GM21423 (cell line): ENCODE results near the gene SLIT1.

ENCODE experiments used
- ATAC-seq: cut with Tn5 transposase; IDR thresholded peaks from one replicate; pipeline ENCODE4 v1.9.1; 2021; ENCODE audit warnings: mild to moderate bottlenecking, moderate library complexity; ENCODE audit not compliant: unreplicated experiment

SLIT1 gene

DNA sequence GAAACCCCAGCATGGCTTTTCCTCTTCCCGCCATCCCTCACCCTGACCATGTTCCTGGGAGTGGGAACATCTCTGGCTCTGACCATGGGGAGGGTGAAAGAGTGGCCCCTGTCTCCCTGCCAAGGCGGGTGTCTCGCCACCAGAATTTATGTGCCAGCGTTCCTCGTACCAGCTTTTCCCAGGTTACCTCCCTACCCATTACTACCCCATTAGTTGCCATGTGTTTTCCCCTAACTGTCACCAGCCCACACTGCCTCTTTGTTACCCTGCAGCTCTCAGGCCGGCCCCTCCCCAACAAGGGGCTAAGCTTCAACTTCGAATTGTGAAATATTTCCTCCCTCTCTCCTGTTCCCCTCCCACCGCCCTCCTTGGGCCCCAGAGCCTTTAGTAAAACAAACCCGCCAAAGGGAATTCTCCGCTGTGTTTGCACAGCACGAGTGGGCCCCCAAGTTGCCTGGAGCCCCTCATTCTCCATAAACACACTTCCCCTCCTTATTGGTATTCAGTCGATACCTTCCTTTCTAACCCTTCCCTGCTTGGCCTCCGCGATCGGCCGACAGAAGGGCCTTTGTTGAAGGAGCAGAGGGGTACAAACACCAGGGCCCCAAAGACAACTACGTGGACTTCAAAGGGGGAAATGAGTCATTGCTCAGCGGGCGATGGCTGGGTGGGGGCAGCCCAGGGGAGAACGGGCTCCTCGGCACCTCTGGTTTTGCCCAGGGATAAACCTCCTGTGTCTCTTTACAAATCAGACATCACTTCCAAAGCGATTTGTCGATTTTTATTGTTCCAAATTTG, 45.5 kb downstream of the SLIT1 start:
- no peak for ATAC-seq

DNA sequence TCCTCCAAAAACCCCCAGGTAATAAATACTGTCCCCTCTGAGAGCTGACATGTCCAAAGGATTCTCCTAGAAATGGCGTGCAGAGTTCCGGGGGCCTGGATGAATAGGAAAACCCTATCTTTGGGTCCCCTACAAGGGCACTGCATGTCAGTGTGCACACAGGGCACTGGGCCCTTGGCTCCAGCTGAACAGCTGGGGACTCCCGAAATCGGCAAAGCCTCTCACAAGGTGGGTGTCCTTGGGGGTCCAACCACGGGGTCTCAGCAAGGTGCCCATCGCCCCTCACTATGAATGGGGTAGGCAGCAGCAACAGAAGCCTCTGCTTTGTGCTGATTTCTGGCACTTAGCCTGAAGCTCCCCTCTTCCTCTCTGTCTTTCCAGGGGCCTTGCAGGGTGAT, 46.1 kb downstream of the SLIT1 start:
- no peak for ATAC-seq

- ATAC-seq = no peak
These were observed 46.9 kb downstream of the SLIT1 start for GRCh38 chr10:97138846-97139245.

DNA sequence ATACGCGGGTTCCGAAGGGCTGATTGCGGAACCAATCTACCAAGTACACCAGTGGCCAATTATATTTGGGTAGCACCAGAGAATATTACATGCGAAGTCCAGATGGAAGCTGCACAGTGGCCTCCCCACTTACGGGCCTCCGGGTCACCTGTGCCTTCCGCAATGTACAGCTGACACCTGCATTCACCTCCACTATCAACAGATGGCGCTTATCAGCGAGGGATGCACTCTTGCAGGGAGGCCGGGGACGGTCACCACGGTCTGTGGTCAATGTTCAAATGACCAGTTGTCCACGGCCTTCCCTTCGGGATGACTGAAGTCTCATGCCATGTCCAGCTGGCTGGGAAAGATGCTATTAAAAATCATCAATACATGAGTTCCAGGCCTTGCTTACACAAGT, 47.6 kb downstream of the SLIT1 start:
- ATAC-seq = no peak

DNA sequence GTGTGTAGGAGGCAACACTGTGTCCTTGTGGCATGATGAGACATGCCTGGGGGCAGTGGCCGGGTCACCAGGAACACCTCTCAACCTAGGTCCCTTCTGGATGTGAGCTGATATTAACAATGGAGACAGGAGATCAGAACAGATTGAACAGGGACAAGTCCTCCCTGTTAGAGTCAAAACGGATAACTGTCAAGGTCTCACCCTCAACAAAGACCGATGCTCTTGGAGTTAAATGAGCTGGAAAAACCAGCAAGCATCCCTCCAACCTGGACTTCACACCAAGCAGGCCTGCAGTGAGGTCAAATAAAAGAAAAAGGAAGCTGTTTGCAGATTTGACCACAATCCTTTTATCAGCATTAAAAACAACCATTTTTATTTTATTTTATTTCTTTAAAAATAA, 49.0 kb downstream of the SLIT1 start:
- ATAC-seq = no peak

DNA sequence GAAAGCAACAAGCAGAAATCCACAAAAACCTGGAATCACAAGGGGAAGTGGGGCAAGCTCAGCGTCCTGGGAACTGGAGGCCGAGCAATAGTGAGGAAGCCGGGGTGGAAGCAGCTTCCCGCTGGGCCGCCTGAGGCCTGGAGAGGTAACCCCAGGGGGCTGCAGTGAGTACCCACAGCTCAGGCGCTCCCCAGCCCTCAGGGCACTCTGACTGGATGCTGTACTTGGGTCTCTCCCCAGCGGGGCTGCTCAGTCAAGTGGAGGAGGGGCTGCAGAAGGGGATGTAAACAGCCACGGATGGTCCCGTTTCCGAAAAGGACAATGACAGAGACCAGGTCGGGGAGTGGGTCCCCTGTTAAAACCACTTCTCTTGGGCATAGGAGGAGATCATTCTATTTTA, 50.3 kb downstream of the SLIT1 start:
- no peak for ATAC-seq

GRCh38 chr10:97134983-97135382, 50.8 kb downstream of the SLIT1 start:
- ATAC-seq = no peak

GRCh38 chr10:97134110-97134509, 51.6 kb downstream of the SLIT1 start:
- no peak for ATAC-seq

- no peak for ATAC-seq
These were observed 53.5 kb downstream of the SLIT1 start for GRCh38 chr10:97132273-97132672.

GRCh38 chr10:97131666-97132065, 54.1 kb downstream of the SLIT1 start:
- ATAC-seq = no peak

GRCh38 chr10:97131181-97131628, 54.6 kb downstream of the SLIT1 start:
- ATAC-seq = no peak

DNA sequence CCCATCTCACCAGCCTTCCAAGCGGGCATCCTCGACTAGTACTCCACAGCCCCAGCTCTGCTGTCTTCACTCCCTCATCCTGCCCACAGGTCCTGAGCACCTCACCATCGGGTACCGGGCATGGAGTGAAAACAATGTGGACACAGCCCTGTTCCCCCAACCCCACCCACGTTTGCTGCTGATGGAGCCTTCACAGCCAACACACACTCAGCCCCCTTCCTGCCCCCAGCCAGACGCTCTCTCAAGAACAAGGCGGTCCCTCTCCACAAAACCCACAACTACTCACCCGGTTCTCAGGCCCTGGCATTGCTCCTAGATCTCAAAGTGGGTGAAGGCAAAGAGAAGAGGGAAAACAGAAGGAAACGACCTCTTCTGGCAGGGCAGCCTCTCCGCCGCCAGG, 56.1 kb downstream of the SLIT1 start:
- ATAC-seq = no peak

- ATAC-seq = no peak
These were observed 57.1 kb downstream of the SLIT1 start for GRCh38 chr10:97128516-97129154.

DNA sequence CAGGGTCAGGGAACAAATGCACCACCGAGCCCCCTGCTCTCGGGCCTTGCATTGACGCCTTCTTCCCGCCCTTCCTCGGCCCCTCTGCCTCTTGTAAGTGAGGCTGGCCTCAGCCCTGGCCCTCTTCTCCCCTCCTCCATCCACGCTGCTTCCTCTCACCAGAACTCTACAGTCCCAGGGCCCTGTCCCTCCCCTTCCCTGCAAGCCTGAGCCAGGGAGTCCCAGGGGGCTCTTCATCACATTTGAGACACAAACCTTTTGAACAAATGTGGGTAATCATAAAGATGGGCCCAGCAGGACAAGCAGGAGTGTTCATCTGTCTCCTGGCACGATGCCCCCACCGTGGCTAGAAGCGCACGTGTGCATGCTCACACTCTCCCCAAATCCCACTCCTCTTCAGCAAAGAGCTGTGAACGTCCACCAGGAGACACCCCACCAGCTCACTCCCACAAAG, 57.7 kb downstream of the SLIT1 start:
- ATAC-seq = no peak

DNA sequence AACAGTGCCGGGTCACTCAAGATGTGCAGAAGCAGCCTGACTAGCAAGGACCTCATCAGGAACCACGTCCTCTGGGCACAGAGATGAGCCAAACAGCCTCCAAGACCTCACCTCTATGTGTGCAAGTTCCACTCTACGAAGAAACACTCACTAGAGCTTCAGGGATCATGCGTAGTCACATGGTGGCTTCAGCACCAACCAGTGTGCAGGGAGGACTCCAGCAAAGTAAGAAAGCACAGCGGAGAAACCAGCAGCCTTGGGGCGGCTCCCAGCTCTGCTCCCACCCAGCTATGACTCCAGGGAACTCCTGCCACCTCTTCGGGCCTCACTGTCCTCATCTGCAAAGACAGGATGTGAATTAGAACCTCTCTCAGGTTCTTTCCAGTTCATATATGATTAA, 58.2 kb downstream of the SLIT1 start:
- no peak for ATAC-seq

DNA sequence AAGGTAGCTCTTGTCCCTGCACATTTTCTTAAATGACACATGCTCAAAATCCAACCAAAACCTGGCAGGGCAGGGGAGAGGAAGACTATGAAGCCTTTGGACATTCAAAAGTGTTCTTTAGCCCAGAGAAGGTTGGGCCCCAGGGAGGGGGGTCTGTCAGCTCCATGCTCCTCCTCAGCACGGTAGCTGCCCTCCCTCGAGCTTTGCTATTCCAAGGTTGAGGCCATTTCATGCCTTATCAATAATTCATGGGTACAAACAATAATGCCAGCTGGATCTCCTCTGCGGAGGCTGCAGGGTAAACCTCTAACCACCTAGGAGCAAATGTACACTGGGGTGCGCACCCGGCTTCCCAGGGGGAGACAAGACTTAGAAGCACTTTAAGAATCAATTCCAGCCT, 61.5 kb downstream of the SLIT1 start:
- ATAC-seq = no peak

DNA sequence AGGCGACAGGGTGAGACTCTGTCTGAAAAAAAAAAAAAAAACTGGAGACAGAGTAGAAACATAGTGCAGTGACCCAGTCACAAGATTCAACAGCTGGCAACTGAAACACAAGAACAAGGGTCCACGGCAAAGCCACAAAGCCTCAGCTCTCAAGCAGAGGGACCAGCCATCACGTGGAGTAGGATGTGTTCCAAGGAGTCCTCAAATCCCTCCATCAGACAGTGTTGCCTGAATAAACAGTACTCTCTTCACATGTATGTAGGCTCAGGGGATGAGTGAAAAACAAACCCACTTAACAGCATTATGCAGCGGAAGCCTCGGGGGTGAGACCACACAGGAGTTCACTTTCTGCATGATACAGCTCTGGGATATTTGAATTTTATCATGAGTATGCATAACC, 62.0 kb downstream of the SLIT1 start:
- no peak for ATAC-seq

GRCh38 chr10:97121041-97121440, 64.7 kb downstream of the SLIT1 start:
- ATAC-seq = no peak

DNA sequence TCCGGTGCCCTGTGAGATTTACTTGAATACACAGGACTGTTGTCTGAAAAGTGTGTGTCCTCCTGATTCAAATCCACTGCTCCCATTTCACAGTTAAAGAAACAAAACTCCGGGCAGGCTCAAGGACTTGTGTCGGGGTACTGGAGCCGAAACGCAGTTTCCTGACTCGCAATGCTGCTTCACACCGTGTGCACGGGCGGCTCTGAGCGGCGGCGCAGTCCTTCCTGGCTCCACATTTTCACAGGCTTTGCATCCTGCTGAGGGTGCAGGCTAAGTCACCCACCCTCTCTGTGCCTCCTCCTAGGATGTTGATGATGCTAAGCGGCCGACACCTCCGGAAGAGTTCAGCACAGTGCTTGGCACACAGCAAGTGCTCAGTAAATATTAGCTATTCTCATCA, 65.4 kb downstream of the SLIT1 start:
- no peak for ATAC-seq

DNA sequence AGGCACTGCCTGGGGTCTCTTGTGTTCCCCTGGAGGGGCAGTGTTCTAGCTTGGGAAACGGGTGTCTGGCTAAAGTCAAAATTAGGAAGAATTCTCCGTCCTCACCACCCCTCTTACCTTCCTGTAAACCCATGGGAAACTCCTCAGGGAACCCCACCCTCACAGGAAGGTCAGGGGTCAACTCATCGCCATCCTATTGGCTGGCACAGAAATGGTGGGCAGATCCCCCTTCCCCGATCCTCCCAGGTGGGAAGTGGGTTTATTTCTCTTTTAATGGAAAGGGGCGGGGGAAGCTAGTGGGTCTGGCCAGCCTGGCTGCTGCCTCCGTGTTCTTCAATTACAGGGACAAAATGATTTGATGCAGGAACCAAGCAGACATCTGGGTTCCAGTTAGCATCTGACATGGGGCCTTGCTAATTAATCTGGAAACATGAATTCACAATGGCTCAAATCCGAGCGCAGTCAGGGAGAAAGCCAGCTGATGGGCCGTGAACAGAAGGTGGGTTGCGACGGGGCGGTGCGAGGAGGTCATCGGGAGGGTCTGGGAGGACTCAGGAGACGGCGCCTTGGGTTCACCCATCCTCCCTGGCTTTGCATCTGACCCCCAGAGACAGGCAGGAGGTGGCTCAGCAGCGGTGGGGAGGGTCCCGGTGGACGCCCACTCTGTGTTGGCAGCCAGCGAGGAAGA, 66.6 kb downstream of the SLIT1 start:
- ATAC-seq = no peak

GRCh38 chr10:97117372-97117771, 68.4 kb downstream of the SLIT1 start:
- ATAC-seq = no peak
